Neural crest cell (in vitro differentiated cells): ENCODE data around the gene VTN. TPM values are rescaled to one million over a fixed set of nuclear protein-coding genes. Genes with fewer than 3 reads are reported as not detected.

Experiments
- DNase-seq: peaks from one replicate; pipeline ENCODE4 v3.0.0; 2021; ENCODE audit warnings: low read depth, mixed read lengths, low spot score
- H3K27ac Mint-ChIP-seq: one replicate; pipeline ENCODE4 v1.8.0; 2021; ENCODE audit warnings: mild to moderate bottlenecking, mixed read lengths; ENCODE audit not compliant: unreplicated experiment
- H3K27me3 Mint-ChIP-seq: 2 replicates; pipeline ENCODE4 v1.8.0; 2021; ENCODE audit warnings: low read depth, mild to moderate bottlenecking, mixed read lengths
- H3K36me3 Mint-ChIP-seq: 2 replicates; pipeline ENCODE4 v1.8.0; 2021; ENCODE audit warnings: low read depth, mild to moderate bottlenecking, mixed read lengths
- H3K4me1 Mint-ChIP-seq: 2 replicates; pipeline ENCODE4 v1.8.0; 2021; ENCODE audit warnings: mixed read lengths
- H3K4me3 Mint-ChIP-seq: one replicate; pipeline ENCODE4 v1.8.0; 2021; ENCODE audit warnings: mild to moderate bottlenecking, mixed read lengths
- H3K9me3 Mint-ChIP-seq: 2 replicates; pipeline ENCODE4 v1.8.0; 2021; ENCODE audit warnings: mixed read lengths
- total RNA-seq: library from RNA; stranded (reverse); gene quantifications from 2 replicates; pipeline ENCODE4 v1.2.1, GENCODE V29; 2021
- TF ChIP-seq, protein P1 (sequence below): fragments of 200-600 bp; sonication (generic); conservative IDR thresholded peaks from 2 replicates; pipeline ENCODE4 v1.5.0; 2021; ENCODE audit warnings: antibody characterized with exemption, mild to moderate bottlenecking

VTN gene
- total RNA-seq, 1 donor from 2014 or later, result 0.40 TPM

DNA sequence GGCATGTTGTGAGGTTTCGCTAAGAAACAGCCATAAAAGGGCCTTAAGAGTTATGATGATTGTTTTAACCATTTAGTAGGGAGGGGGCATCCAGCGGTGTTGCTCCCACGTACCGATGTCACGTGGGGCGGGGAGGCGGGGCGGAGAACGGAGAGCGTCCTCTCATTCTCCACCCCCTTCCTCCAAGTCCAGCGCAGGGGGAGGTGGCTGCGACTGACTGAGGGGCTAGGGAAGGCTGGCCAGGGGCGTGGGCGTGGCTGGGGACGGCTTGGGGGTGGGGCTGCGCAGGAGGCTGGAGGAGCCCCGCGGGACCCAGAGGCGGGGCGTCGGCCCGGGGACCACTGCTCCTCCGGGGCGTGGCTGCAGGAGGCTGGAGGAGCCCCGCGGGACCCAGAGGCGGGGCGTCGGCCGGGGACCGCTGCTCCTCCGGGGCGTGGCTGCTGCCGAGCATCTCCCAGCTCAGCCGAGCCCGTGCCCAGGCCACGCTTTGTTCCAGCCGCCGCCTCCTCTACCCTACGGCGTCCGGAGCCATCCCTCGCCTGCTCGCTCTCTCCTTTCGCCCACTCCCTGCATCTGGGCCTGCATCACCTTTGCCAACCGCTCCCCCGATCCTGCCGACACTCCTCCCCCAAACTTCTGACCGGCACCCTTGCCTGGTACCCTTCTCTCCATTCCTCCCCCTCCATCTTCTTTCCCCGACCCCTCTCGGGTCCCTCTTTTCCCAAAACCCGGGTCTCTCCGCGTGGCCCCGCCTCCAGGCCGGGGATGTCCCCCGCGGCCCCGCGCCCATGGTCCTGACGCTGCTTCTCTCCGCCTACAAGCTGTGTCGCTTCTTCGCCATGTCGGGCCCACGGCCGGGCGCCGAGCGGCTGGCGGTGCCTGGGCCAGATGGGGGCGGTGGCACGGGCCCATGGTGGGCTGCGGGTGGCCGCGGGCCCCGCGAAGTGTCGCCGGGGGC, 1.4 kb upstream of the VTN start, which contains the start of gene SARM1:
TSS of gene SARM1 (plus strand) at position 450 of the 958 bp plus-strand sequence. CDS start at position 789, 339 bp downstream.
- TF ChIP-seq, protein P1, sequence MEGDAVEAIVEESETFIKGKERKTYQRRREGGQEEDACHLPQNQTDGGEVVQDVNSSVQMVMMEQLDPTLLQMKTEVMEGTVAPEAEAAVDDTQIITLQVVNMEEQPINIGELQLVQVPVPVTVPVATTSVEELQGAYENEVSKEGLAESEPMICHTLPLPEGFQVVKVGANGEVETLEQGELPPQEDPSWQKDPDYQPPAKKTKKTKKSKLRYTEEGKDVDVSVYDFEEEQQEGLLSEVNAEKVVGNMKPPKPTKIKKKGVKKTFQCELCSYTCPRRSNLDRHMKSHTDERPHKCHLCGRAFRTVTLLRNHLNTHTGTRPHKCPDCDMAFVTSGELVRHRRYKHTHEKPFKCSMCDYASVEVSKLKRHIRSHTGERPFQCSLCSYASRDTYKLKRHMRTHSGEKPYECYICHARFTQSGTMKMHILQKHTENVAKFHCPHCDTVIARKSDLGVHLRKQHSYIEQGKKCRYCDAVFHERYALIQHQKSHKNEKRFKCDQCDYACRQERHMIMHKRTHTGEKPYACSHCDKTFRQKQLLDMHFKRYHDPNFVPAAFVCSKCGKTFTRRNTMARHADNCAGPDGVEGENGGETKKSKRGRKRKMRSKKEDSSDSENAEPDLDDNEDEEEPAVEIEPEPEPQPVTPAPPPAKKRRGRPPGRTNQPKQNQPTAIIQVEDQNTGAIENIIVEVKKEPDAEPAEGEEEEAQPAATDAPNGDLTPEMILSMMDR, result no peak
- Mint-ChIP-seq H3K36me3 (peaks cover 2% of the 10 kb centered on the region), H3K4me3 (peak within 1 kb of the TSS; percentile 90), H3K27ac (peak within 1 kb of the TSS; percentile 78), H3K9me3 (no peaks in the 10 kb centered on the region), H3K4me1 (peaks cover 35% of the 10 kb centered on the region), H3K27me3 (peaks cover 2% of the 10 kb centered on the region)
- peak; percentile 97 for DNase-seq

DNA sequence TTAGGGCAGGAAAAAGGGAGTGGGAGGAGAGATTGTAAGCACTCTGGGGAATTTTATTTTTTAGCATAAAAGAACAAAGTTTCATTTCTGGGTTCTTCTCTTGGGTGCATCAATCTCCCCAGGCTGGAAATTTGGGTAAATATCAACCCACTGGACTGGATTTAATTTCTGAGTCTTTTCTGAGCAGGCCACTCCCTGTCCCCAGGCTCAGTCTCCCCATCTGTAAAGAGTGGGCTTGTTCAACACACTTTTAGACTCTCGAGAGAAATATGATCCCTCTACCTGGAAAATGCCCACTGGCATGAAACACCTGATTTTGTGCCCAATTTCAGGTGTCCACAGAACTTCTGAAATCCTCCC, 617 bp upstream of the VTN start:
- Mint-ChIP-seq H3K27me3 (peaks cover 2% of the 10 kb centered on the region), H3K36me3 (peaks cover 2% of the 10 kb centered on the region), H3K9me3 (no peaks in the 10 kb centered on the region), H3K4me1 (peaks cover 35% of the 10 kb centered on the region), H3K4me3 (peak overlapping the region; percentile 90), H3K27ac (no peak overlapping the region)
- TF ChIP-seq, protein P1, result no peak
- no peak for DNase-seq

DNA sequence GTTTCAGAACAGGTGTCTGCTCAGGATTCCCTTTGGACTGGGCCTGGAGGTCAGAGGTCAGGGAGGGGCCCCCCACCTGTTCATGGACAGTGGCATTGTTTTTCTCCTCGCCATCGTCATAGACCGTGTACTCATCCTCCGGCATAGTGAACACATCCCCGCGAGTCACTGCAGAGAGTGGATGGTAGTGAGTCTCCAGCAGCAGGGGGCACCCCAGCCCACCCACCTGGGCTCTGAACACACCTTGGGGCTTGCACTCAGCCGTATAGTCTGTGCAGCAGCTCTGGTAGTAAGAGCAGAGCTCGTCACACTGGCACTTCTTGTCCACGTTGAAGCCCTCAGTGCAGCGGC, 448 bp downstream of the VTN start:
- peaks cover 32% of the 10 kb centered on the region for H3K4me1 Mint-ChIP-seq
- TF ChIP-seq, protein P1, result no peak
- H3K4me3 Mint-ChIP-seq, result peak overlapping the region; percentile 90
- no peak overlapping the region for H3K27ac Mint-ChIP-seq
- no peaks in the 10 kb centered on the region for H3K36me3 Mint-ChIP-seq
- no peak for DNase-seq
- H3K27me3 Mint-ChIP-seq, result peaks cover 2% of the 10 kb centered on the region
- H3K9me3 Mint-ChIP-seq, result no peaks in the 10 kb centered on the region

DNA sequence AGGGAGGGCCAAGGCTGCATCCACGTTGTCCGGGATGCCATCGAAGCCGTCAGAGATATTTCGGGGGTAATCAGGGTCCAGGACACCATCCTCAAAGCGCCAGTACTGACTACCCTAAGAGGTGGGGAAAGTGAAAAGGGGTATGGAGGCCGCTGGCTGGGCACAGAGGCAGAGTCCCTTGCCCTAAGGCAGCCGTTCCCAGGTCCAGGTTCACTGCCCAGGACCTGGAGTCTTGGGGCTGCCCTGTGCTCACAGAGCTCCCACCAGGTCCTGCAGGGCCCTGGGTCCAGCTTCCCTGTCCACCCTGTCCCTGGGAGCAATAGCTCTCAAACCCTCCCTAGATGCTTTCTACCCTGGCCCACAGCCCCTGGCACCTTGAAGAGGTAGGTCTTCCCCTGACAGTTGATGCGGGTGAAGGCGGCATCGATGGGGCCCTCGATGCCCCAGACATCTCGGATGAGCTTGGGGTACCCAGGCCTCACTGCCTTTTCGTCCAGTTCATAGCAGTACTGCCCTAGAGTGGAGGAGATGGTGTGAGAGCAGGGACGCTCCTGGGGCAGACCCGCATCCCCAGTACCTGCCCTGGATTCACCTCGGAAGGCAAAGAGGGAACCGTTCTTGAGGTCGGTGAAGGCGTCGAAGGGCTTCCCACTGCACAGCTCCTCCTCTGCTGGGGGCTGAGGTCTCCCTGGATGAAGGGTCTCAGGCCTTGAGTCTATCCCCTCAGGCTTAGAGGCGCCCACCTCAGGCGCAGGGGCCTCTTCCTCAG, 1.0 kb downstream of the VTN start:
- Mint-ChIP-seq H3K27me3 (peaks cover 2% of the 10 kb centered on the region), H3K4me3 (peak overlapping the region; percentile 62), H3K4me1 (peaks cover 32% of the 10 kb centered on the region), H3K27ac (no peak overlapping the region), H3K36me3 (no peaks in the 10 kb centered on the region), H3K9me3 (no peaks in the 10 kb centered on the region)
- no peak for DNase-seq
- TF ChIP-seq, protein P1, result no peak

DNA sequence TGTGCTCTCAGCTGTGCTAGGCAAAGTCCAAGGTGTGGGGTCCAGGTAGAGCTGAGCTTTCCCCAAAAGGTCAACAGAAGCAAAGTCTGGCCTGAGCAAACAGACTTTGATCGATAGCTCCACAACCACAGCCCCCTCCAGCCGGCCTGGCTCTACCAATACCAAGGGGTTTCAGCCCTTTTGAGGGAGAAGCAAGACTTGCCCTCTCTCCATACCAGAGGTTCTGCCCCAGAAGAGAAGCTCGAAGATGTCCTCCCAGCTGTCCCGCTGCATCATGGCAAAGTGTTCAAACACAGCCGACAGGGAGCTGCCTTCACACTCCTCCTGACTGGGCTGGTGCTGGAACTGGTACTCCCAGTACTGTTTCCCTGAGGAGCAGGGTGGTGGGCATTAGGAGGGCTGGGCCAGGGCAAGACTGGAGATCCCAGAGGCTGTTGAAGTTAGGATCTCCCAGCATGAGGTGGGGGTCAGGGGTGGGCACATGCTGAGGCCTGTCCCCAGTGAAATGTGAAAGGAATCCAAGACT, 1.7 kb downstream of the VTN start:
- no peaks in the 10 kb centered on the region for H3K36me3 Mint-ChIP-seq
- DNase-seq, result no peak
- H3K4me1 Mint-ChIP-seq, result peaks cover 28% of the 10 kb centered on the region
- TF ChIP-seq, protein P1, result no peak
- no peaks in the 10 kb centered on the region for H3K27me3 Mint-ChIP-seq
- no peaks in the 10 kb centered on the region for H3K9me3 Mint-ChIP-seq
- H3K4me3 Mint-ChIP-seq, result peak overlapping the region; percentile 51
- H3K27ac Mint-ChIP-seq, result no peak overlapping the region
